Mesendoderm (in vitro differentiated cells): ENCODE measurements around the gene MAPK8IP1.

ENCODE experiments used
- DNase-seq: peaks from one replicate; pipeline ENCODE4 v3.0.0; 2013
- H2AK5ac ChIP-seq: 2 replicates; pipeline ENCODE4 v1.6.1; 2013; ENCODE audit warnings: low read length, inconsistent platforms
- H2BK120ac ChIP-seq: 2 replicates; pipeline ENCODE4 v1.6.1; 2013; ENCODE audit warnings: low read depth, mild to moderate bottlenecking, low read length, moderate library complexity, mixed read lengths
- H2BK15ac ChIP-seq: replicated peaks from 2 replicates; pipeline ENCODE4 v1.6.1; 2013; ENCODE audit warnings: low read depth, mild to moderate bottlenecking, moderate library complexity
- H2BK5ac ChIP-seq: 2 replicates; pipeline ENCODE4 v1.6.1; 2013; ENCODE audit warnings: low read length, inconsistent platforms
- H3K18ac ChIP-seq: 2 replicates; pipeline ENCODE4 v1.6.1; 2013; ENCODE audit warnings: mild to moderate bottlenecking, low read length, mixed read lengths
- H3K23ac ChIP-seq: one replicate; pipeline ENCODE4 v1.6.1; 2013; ENCODE audit warnings: low read length
- H3K27ac ChIP-seq: 2 replicates; pipeline ENCODE4 v1.5.1; 2013; ENCODE audit warnings: low read depth, mild to moderate bottlenecking, inconsistent platforms, low read length, moderate library complexity
- H3K27me3 ChIP-seq: 2 replicates; pipeline ENCODE4 v1.6.1; 2013; ENCODE audit warnings: low read length, control low read depth, mild to moderate bottlenecking, inconsistent platforms; ENCODE audit not compliant: insufficient read depth, poor library complexity
- H3K36me3 ChIP-seq: 2 replicates; pipeline ENCODE4 v1.6.1; 2013; ENCODE audit warnings: low read length, inconsistent platforms; ENCODE audit not compliant: control insufficient read depth, insufficient read depth
- H3K4ac ChIP-seq: one replicate; pipeline ENCODE4 v1.6.1; 2013; ENCODE audit warnings: low read depth, mild to moderate bottlenecking, low read length, moderate library complexity
- H3K4me1 ChIP-seq: 2 replicates; pipeline ENCODE4 v1.6.1; 2013; ENCODE audit warnings: low read depth, low read length, inconsistent platforms; ENCODE audit not compliant: control insufficient read depth
- H3K4me2 ChIP-seq: 2 replicates; pipeline ENCODE4 v1.6.1; 2013; ENCODE audit warnings: low read length
- H3K4me3 ChIP-seq: 2 replicates; pipeline ENCODE4 v1.5.1; 2013; ENCODE audit warnings: mild to moderate bottlenecking, low read length
- H3K56ac ChIP-seq: one replicate; pipeline ENCODE4 v1.6.1; 2013; ENCODE audit warnings: low read length
- H3K79me1 ChIP-seq: 2 replicates; pipeline ENCODE4 v1.6.1; 2013; ENCODE audit warnings: low read length, inconsistent platforms
- H3K79me2 ChIP-seq: 2 replicates; pipeline ENCODE4 v1.6.1; 2013; ENCODE audit warnings: mild to moderate bottlenecking, low read length; ENCODE audit not compliant: control insufficient read depth, insufficient read depth
- H3K9ac ChIP-seq: 2 replicates; pipeline ENCODE4 v1.6.1; 2013; ENCODE audit warnings: low read length, inconsistent platforms
- H4K5ac ChIP-seq: one replicate; pipeline ENCODE4 v1.6.1; 2013; ENCODE audit warnings: low read length
- H4K8ac ChIP-seq: one replicate; pipeline ENCODE4 v1.6.1; 2013; ENCODE audit warnings: low read depth, mild to moderate bottlenecking, control low read depth, low read length, moderate library complexity
- WGBS: extraction: QIAGEN DNeasy Blood & Tissue Kit; methylation state at CpG from one replicate; pipeline ENCODE4 v1.1.7; 2013; ENCODE audit warnings: low lambda C conversion rate, missing lambda C conversion rate; ENCODE audit not compliant: insufficient coverage; ENCODE audit errors: extremely low coverage; 5-methylcytosine and 5-hydroxymethylcytosine counted together

Gene MAPK8IP1

GRCh38 chr11:45907911-45908370, 22.5 kb downstream of the MAPK8IP1 start:
- Histone ChIP-seq H3K36me3 (no peaks in the 10 kb centered on the region), H4K8ac (no peak overlapping the region), H2BK120ac (no peak overlapping the region), H3K4me1 (no peaks in the 10 kb centered on the region), H2BK15ac (no peak overlapping the region), H2AK5ac (no peak overlapping the region), H3K27me3 (no peaks in the 10 kb centered on the region), H3K27ac (no peak overlapping the region), H3K4ac (no peak overlapping the region), H3K18ac (no peak overlapping the region), H3K4me2 (no peak overlapping the region), H3K23ac (no peak overlapping the region), H3K4me3 (no peak overlapping the region), H3K79me2 (no peaks in the 10 kb centered on the region), H4K5ac (no peak overlapping the region), H3K56ac (no peak overlapping the region), H3K9ac (no peak overlapping the region), H2BK5ac (no peak overlapping the region), H3K79me1 (no peaks in the 10 kb centered on the region)
- no CpG with 5 or more reads among the region's 8 CpGs for WGBS
- DNase-seq = no peak

- no CpG with 5 or more reads among the region's 32 CpGs for WGBS
- H3K23ac ChIP-seq = no peak overlapping the region
- H2BK5ac ChIP-seq = no peak overlapping the region
- no peaks in the 10 kb centered on the region for H3K27me3 ChIP-seq
- H3K36me3 ChIP-seq = peaks cover 3% of the 10 kb centered on the region
- no peak overlapping the region for H3K56ac ChIP-seq
- no peaks in the 10 kb centered on the region for H3K4me1 ChIP-seq
- no peak overlapping the region for H3K27ac ChIP-seq
- no peak overlapping the region for H3K18ac ChIP-seq
- H3K4ac ChIP-seq = no peak overlapping the region
- no peak overlapping the region for H3K4me3 ChIP-seq
- no peaks in the 10 kb centered on the region for H3K79me1 ChIP-seq
- H3K79me2 ChIP-seq = no peaks in the 10 kb centered on the region
- no peak overlapping the region for H2BK120ac ChIP-seq
- no peak for DNase-seq
- no peak overlapping the region for H3K4me2 ChIP-seq
- no peak overlapping the region for H4K8ac ChIP-seq
- no peak overlapping the region for H2BK15ac ChIP-seq
- no peak overlapping the region for H2AK5ac ChIP-seq
- H3K9ac ChIP-seq = no peak overlapping the region
- no peak overlapping the region for H4K5ac ChIP-seq
These were observed 24.4 kb downstream of the MAPK8IP1 start for GRCh38 chr11:45909594-45910475.

- no peak overlapping the region for H3K18ac ChIP-seq
- H3K4ac ChIP-seq = no peak overlapping the region
- H3K4me1 ChIP-seq = no peaks in the 10 kb centered on the region
- H2AK5ac ChIP-seq = no peak overlapping the region
- no peak overlapping the region for H2BK120ac ChIP-seq
- no peak overlapping the region for H2BK5ac ChIP-seq
- H3K27ac ChIP-seq = no peak overlapping the region
- no peak overlapping the region for H4K5ac ChIP-seq
- H3K79me1 ChIP-seq = no peaks in the 10 kb centered on the region
- H3K9ac ChIP-seq = no peak overlapping the region
- peaks cover 3% of the 10 kb centered on the region for H3K36me3 ChIP-seq
- no peaks in the 10 kb centered on the region for H3K79me2 ChIP-seq
- no peak overlapping the region for H3K56ac ChIP-seq
- no peak overlapping the region for H3K4me2 ChIP-seq
- H3K27me3 ChIP-seq = no peaks in the 10 kb centered on the region
- H4K8ac ChIP-seq = no peak overlapping the region
- no peak overlapping the region for H2BK15ac ChIP-seq
- no CpG with 5 or more reads among the region's 9 CpGs for WGBS
- no peak for DNase-seq
- H3K23ac ChIP-seq = no peak overlapping the region
- H3K4me3 ChIP-seq = no peak overlapping the region
These were observed 25.2 kb downstream of the MAPK8IP1 start for GRCh38 chr11:45910623-45911022.

GRCh38 chr11:45913514-45913913, 28.1 kb downstream of the MAPK8IP1 start:
- no peak overlapping the region for H3K56ac ChIP-seq
- H3K9ac ChIP-seq = no peak overlapping the region
- DNase-seq = no peak
- H3K79me2 ChIP-seq = no peaks in the 10 kb centered on the region
- H3K4ac ChIP-seq = no peak overlapping the region
- H2BK120ac ChIP-seq = no peak overlapping the region
- H2AK5ac ChIP-seq = no peak overlapping the region
- H3K4me1 ChIP-seq = peaks cover 1% of the 10 kb centered on the region
- no peaks in the 10 kb centered on the region for H3K79me1 ChIP-seq
- no peak overlapping the region for H4K5ac ChIP-seq
- no peak overlapping the region for H4K8ac ChIP-seq
- no peak overlapping the region for H3K4me3 ChIP-seq
- peaks cover 3% of the 10 kb centered on the region for H3K36me3 ChIP-seq
- no CpG with 5 or more reads among the region's 19 CpGs for WGBS
- H3K27ac ChIP-seq = no peak overlapping the region
- no peak overlapping the region for H3K18ac ChIP-seq
- no peak overlapping the region for H2BK15ac ChIP-seq
- no peaks in the 10 kb centered on the region for H3K27me3 ChIP-seq
- H3K4me2 ChIP-seq = no peak overlapping the region
- no peak overlapping the region for H2BK5ac ChIP-seq
- no peak overlapping the region for H3K23ac ChIP-seq

GRCh38 chr11:45913942-45914635, 28.6 kb downstream of the MAPK8IP1 start:
- Histone ChIP-seq H2BK120ac (no peak overlapping the region), H3K4ac (no peak overlapping the region), H3K27me3 (no peaks in the 10 kb centered on the region), H3K4me1 (peaks cover 1% of the 10 kb centered on the region), H2BK5ac (no peak overlapping the region), H3K27ac (no peak overlapping the region), H2AK5ac (no peak overlapping the region), H3K9ac (no peak overlapping the region), H4K5ac (no peak overlapping the region), H3K4me2 (no peak overlapping the region), H3K4me3 (no peak overlapping the region), H2BK15ac (no peak overlapping the region), H4K8ac (no peak overlapping the region), H3K79me2 (no peaks in the 10 kb centered on the region), H3K79me1 (no peaks in the 10 kb centered on the region), H3K23ac (no peak overlapping the region), H3K56ac (no peak overlapping the region), H3K18ac (no peak overlapping the region), H3K36me3 (peaks cover 3% of the 10 kb centered on the region)
- no peak for DNase-seq
- WGBS = no CpG with 5 or more reads among the region's 22 CpGs
